ENCODE data around the gene EFCAB12. TPM values are rescaled to one million over a fixed set of nuclear protein-coding genes. Genes with fewer than 3 reads are reported as not detected.

The EFCAB12 gene
- total and polyA plus RNA-seq, 2 experiments from 2014 or later: 0.19 to 0.20 TPM

DNA sequence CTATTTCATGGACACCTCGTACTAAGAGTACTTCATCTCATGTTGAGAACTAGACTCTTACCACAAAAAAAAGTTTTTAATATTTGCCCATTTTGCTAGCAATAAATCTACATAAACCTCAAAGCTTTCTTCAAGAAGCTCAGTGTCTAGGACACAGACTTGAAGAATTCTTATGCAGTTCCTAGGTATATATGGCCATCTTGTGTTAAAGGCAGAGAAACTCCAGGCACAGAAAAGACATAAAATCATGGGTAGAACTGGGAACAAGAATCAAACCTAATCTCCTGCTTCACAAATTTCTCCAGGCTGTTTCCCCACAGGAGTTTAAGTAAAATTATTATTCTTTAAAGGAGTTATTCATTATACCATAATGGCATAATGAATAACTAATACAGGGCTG lies 6.9 kb upstream of the EFCAB12 start:
- H3K4me2 ChIP-seq: peak overlapping the region; percentile 23
- 100% methylated on average over 1 of the region's 1 CpG for WGBS (ENCODE audit: low lambda C conversion rate, missing lambda C conversion rate)
- no peak overlapping the region for H3K27ac ChIP-seq
- no peak overlapping the region for H2AFZ ChIP-seq
- no peaks in the 10 kb centered on the region for H3K9me3 ChIP-seq (ENCODE audit: low read depth)
- DNase-seq (ENCODE audit: low spot score): no peak
- H4K20me1 ChIP-seq (ENCODE audit: insufficient read depth, poor library complexity, severe bottlenecking): no peaks in the 10 kb centered on the region
- no peaks in the 10 kb centered on the region for H3K36me3 ChIP-seq (replicated peaks; ENCODE audit: insufficient read depth, low read depth)
- H3K27me3 ChIP-seq: no peaks in the 10 kb centered on the region
- TF ChIP-seq, protein P1, sequence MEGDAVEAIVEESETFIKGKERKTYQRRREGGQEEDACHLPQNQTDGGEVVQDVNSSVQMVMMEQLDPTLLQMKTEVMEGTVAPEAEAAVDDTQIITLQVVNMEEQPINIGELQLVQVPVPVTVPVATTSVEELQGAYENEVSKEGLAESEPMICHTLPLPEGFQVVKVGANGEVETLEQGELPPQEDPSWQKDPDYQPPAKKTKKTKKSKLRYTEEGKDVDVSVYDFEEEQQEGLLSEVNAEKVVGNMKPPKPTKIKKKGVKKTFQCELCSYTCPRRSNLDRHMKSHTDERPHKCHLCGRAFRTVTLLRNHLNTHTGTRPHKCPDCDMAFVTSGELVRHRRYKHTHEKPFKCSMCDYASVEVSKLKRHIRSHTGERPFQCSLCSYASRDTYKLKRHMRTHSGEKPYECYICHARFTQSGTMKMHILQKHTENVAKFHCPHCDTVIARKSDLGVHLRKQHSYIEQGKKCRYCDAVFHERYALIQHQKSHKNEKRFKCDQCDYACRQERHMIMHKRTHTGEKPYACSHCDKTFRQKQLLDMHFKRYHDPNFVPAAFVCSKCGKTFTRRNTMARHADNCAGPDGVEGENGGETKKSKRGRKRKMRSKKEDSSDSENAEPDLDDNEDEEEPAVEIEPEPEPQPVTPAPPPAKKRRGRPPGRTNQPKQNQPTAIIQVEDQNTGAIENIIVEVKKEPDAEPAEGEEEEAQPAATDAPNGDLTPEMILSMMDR (IDR thresholded peaks at IDR 0.05; ENCODE audit: poor library complexity): peak; percentile 17
- no peak for TF ChIP-seq EZH2phosphoT487 (IDR thresholded peaks at IDR 0.05; ENCODE audit: low read depth, severe bottlenecking, unreplicated experiment)
- H3K4me1 ChIP-seq (ENCODE audit: insufficient read depth): no peaks in the 10 kb centered on the region
- H3K79me2 ChIP-seq: peaks cover 48% of the 10 kb centered on the region
- no peak overlapping the region for H3K4me3 ChIP-seq
- H3K9me2 ChIP-seq (replicated peaks; ENCODE audit: insufficient read depth): no peaks in the 10 kb centered on the region

DNA sequence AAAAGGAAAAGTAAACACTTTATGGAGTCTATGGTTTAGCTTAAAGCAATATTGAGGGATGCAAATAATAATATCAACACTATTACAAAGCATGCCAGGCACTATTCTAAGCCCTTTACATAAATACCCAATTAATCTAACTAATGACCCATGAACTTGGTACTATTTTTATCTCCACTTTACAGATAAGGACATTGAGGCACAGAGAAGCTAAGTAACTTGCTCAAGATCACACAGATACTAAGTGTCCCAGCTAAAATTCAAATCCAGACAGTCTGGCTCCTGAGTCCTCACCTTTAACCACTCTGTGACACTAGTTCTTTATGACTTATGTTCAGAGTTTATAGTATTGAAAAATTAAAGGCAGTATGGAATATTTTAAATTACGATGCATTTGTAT lies 5.7 kb upstream of the EFCAB12 start:
- no peaks in the 10 kb centered on the region for H3K9me2 ChIP-seq (replicated peaks; ENCODE audit: insufficient read depth)
- no peak for DNase-seq (ENCODE audit: low spot score)
- no peak for TF ChIP-seq EZH2phosphoT487 (IDR thresholded peaks at IDR 0.05; ENCODE audit: low read depth, severe bottlenecking, unreplicated experiment)
- TF ChIP-seq, protein P1 (IDR thresholded peaks at IDR 0.05; ENCODE audit: poor library complexity): no peak
- no peak for TF ChIP-seq EZH2 (IDR thresholded peaks at IDR 0.05; ENCODE audit: borderline replicate concordance)
- no peaks in the 10 kb centered on the region for H4K20me1 ChIP-seq (ENCODE audit: insufficient read depth, poor library complexity, severe bottlenecking)
- H3K9me3 ChIP-seq (ENCODE audit: low read depth): no peaks in the 10 kb centered on the region
- WGBS (ENCODE audit: low lambda C conversion rate, missing lambda C conversion rate): 91% methylated on average over 1 of the region's 1 CpG
- no peaks in the 10 kb centered on the region for H3K27me3 ChIP-seq
- H3K4me1 ChIP-seq (ENCODE audit: insufficient read depth): no peaks in the 10 kb centered on the region
- no peaks in the 10 kb centered on the region for H3K36me3 ChIP-seq (replicated peaks; ENCODE audit: insufficient read depth, low read depth)
- H2AFZ ChIP-seq: no peak overlapping the region
- peaks cover 45% of the 10 kb centered on the region for H3K79me2 ChIP-seq
- no peak overlapping the region for H3K4me2 ChIP-seq
- peak overlapping the region; percentile 36 for H3K27ac ChIP-seq
- no peak overlapping the region for H3K4me3 ChIP-seq

DNA sequence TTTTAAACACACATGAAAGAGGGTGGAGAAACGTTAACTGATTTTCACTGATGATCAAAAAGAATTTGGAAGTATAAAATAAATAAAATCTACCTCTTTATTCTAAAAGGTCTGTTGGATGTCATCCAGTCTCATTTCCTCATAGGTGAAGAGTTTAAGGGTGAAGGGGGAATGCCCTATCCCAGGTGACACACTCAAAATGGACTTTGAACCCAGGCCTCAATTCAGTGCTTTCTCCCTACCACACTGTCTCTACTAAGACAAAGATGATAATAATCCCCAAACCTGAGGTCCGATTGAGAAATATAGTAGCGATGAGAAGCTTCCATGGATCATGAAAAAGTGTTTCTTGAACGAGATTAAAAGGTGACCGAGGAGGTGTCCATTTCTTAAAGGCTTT lies 5.1 kb upstream of the EFCAB12 start:
- H2AFZ ChIP-seq: no peak overlapping the region
- DNase-seq (ENCODE audit: low spot score): no peak
- H3K79me2 ChIP-seq: peaks cover 40% of the 10 kb centered on the region
- no peaks in the 10 kb centered on the region for H3K27me3 ChIP-seq
- H3K9me3 ChIP-seq (ENCODE audit: low read depth): no peaks in the 10 kb centered on the region
- no peak overlapping the region for H3K4me2 ChIP-seq
- H3K4me1 ChIP-seq (ENCODE audit: insufficient read depth): no peaks in the 10 kb centered on the region
- H4K20me1 ChIP-seq (ENCODE audit: insufficient read depth, poor library complexity, severe bottlenecking): no peaks in the 10 kb centered on the region
- H3K4me3 ChIP-seq: no peak overlapping the region
- H3K27ac ChIP-seq: peak overlapping the region; percentile 36
- 88% methylated on average over 5 of the region's 5 CpGs for whole genome bisulfite sequencing (ENCODE audit: low lambda C conversion rate, missing lambda C conversion rate)
- TF ChIP-seq, protein P1 (IDR thresholded peaks at IDR 0.05; ENCODE audit: poor library complexity): no peak
- TF ChIP-seq EZH2 (IDR thresholded peaks at IDR 0.05; ENCODE audit: borderline replicate concordance): no peak
- TF ChIP-seq EZH2phosphoT487 (IDR thresholded peaks at IDR 0.05; ENCODE audit: low read depth, severe bottlenecking, unreplicated experiment): no peak
- H3K9me2 ChIP-seq (replicated peaks; ENCODE audit: insufficient read depth): no peaks in the 10 kb centered on the region
- H3K36me3 ChIP-seq (replicated peaks; ENCODE audit: insufficient read depth, low read depth): no peaks in the 10 kb centered on the region

DNA sequence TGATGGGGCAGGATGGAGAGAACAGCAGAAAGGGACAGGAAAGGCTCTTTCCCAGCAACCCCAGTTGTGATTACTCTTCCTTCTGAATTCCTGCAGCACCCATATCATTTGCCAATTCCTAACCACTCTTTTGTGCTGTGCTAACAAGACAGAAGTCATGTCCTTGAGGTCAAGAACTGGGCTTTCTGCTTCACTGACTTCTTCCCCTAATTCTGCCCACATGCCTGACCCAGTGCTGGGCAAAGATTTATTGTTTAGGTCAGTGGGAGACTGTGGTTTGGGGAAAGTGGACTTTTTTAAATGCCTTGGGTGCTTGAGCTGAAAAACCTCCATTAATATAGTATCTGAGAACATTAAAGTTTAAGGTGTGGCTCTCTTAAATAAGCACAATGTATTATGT lies 4.2 kb upstream of the EFCAB12 start:
- Histone ChIP-seq H3K27me3 (no peaks in the 10 kb centered on the region), H3K9me3 (ENCODE audit: low read depth) (no peaks in the 10 kb centered on the region), H3K9me2 (replicated peaks; ENCODE audit: insufficient read depth) (no peaks in the 10 kb centered on the region), H3K27ac (no peak overlapping the region), H3K4me3 (no peak overlapping the region), H3K79me2 (peaks cover 31% of the 10 kb centered on the region), H3K36me3 (replicated peaks; ENCODE audit: insufficient read depth, low read depth) (no peaks in the 10 kb centered on the region), H3K4me1 (ENCODE audit: insufficient read depth) (no peaks in the 10 kb centered on the region), H4K20me1 (ENCODE audit: insufficient read depth, poor library complexity, severe bottlenecking) (no peaks in the 10 kb centered on the region), H3K4me2 (no peak overlapping the region), H2AFZ (no peak overlapping the region)
- TF ChIP-seq, protein P1 (IDR thresholded peaks at IDR 0.05; ENCODE audit: poor library complexity): no peak
- no peak for TF ChIP-seq EZH2phosphoT487 (IDR thresholded peaks at IDR 0.05; ENCODE audit: low read depth, severe bottlenecking, unreplicated experiment)
- TF ChIP-seq EZH2 (IDR thresholded peaks at IDR 0.05; ENCODE audit: borderline replicate concordance): no peak
- DNase-seq (ENCODE audit: low spot score): no peak
